IMR-90 (cell line): ENCODE results near the gene CLEC2B. TPM values are rescaled to one million over a fixed set of nuclear protein-coding genes. Genes with fewer than 3 reads are reported as not detected.

Source experiments
- ATAC-seq: fragments of 200-7000 bp; cut with Tn5 transposase; 2 replicates; pipeline ENCODE4 v1.9.1; 2020; ENCODE audit warnings: low read depth, mild to moderate bottlenecking, moderate library complexity
- BruUV-seq: library from RNA; stranded (reverse); fragments of 400-500 nt; replicated peaks from 2 replicates; lab custom pipeline; 2021; lab: Mats Ljungman, UMichigan
- CTCF ChIA-PET: fragments of 300-600 bp; formaldehyde crosslinking; extraction: SDS; loops from one replicate; lab custom pipeline; 2021; ENCODE audit warnings: antibody characterized with exemption; lab: Yijun Ruan, JAX
- POLR2A ChIA-PET: fragments of 300-600 bp; sonication (Branson Sonifier 250); formaldehyde crosslinking; loops from one replicate; lab custom pipeline; 2022; ENCODE audit warnings: antibody characterized with exemption; ENCODE audit not compliant: unreplicated experiment; lab: Charles Lee
- DNase-seq: peaks from one replicate; pipeline ENCODE4 v3.0.0; 2013
- H2AFZ ChIP-seq: replicated peaks from 2 replicates; pipeline ENCODE3; 2013; ENCODE audit warnings: low read length, mild to moderate bottlenecking; ENCODE audit not compliant: poor library complexity
- H2AK5ac ChIP-seq: 2 replicates; pipeline ENCODE4 v1.6.1; 2013; ENCODE audit warnings: low read depth, low read length, inconsistent platforms
- H2AK9ac ChIP-seq: replicated peaks from 2 replicates; pipeline ENCODE3; 2013; ENCODE audit warnings: mild to moderate bottlenecking, low read depth, low read length, moderate library complexity; ENCODE audit not compliant: poor library complexity
- H2BK120ac ChIP-seq: 2 replicates; pipeline ENCODE4 v1.6.1; 2013; ENCODE audit warnings: low read depth, low read length, inconsistent platforms
- H2BK15ac ChIP-seq: 3 replicates; pipeline ENCODE4 v1.6.1; 2013; ENCODE audit warnings: low read depth, low read length, inconsistent platforms
- H2BK20ac ChIP-seq: 2 replicates; pipeline ENCODE4 v1.6.1; 2013; ENCODE audit warnings: low read depth, mild to moderate bottlenecking, inconsistent platforms, low read length, moderate library complexity
- H2BK5ac ChIP-seq: 2 replicates; pipeline ENCODE4 v1.6.1; 2013; ENCODE audit warnings: mild to moderate bottlenecking, low read depth, low read length, inconsistent platforms; ENCODE audit not compliant: poor library complexity, severe bottlenecking
- H3K14ac ChIP-seq: replicated peaks from 2 replicates; pipeline ENCODE4 v1.6.1; 2013; ENCODE audit warnings: low read depth, low read length, inconsistent platforms
- H3K18ac ChIP-seq: 2 replicates; pipeline ENCODE4 v1.6.1; 2013; ENCODE audit warnings: low read depth, low read length, control low read depth
- H3K23ac ChIP-seq: 2 replicates; pipeline ENCODE4 v1.6.1; 2013; ENCODE audit warnings: low read depth, low read length, inconsistent platforms
- H3K27ac ChIP-seq: 2 replicates; pipeline ENCODE4 v1.5.1; 2013; ENCODE audit warnings: mild to moderate bottlenecking, control low read depth, low read length; ENCODE audit not compliant: insufficient read depth
- H3K27me3 ChIP-seq: 2 replicates; pipeline ENCODE4 v1.6.1; 2013; ENCODE audit warnings: low read length; ENCODE audit not compliant: control insufficient read depth, insufficient read depth
- H3K36me3 ChIP-seq: 2 replicates; pipeline ENCODE4 v1.6.1; 2013; ENCODE audit warnings: low read length, mixed read lengths; ENCODE audit not compliant: control insufficient read depth, insufficient read depth
- H3K4ac ChIP-seq: 2 replicates; pipeline ENCODE4 v1.6.1; 2013; ENCODE audit warnings: low read depth, low read length, inconsistent platforms
- H3K4me1 ChIP-seq: 2 replicates; pipeline ENCODE4 v1.6.1; 2013; ENCODE audit warnings: low read length, mixed read lengths; ENCODE audit not compliant: control insufficient read depth, insufficient read depth
- H3K4me2 ChIP-seq: 2 replicates; pipeline ENCODE4 v1.6.1; 2013; ENCODE audit warnings: low read depth, mild to moderate bottlenecking, control low read depth, low read length, moderate library complexity
- H3K4me3 ChIP-seq: 2 replicates; pipeline ENCODE4 v1.5.1; 2013; ENCODE audit warnings: low read depth, mild to moderate bottlenecking, control low read depth, low read length, moderate library complexity; ENCODE audit not compliant: insufficient read depth
- H3K56ac ChIP-seq: 2 replicates; pipeline ENCODE4 v1.6.1; 2013; ENCODE audit warnings: low read length, inconsistent platforms; ENCODE audit not compliant: insufficient read depth; ENCODE audit errors: extremely low read depth
- H3K79me1 ChIP-seq, 2 experiments: 2 replicates each; pipeline ENCODE4 v1.6.1; 2013; ENCODE audit warnings: low read length in 2 of 2, inconsistent platforms in 1 of 2, low read depth in 1 of 2
- H3K9ac ChIP-seq: 2 replicates; pipeline ENCODE4 v1.6.1; 2013; ENCODE audit warnings: low read depth, low read length, control low read depth
- H3K9me1 ChIP-seq: 2 replicates; pipeline ENCODE4 v1.6.1; 2013; ENCODE audit warnings: low read length, inconsistent platforms; ENCODE audit not compliant: insufficient read depth
- H3K9me3 ChIP-seq: 2 replicates; pipeline ENCODE4 v1.6.1; 2013; ENCODE audit warnings: low read length; ENCODE audit not compliant: control insufficient read depth, insufficient read depth
- H4K20me1 ChIP-seq: 2 replicates; pipeline ENCODE4 v1.6.1; 2013; ENCODE audit warnings: low read length, inconsistent platforms; ENCODE audit not compliant: insufficient read depth
- H4K5ac ChIP-seq: 2 replicates; pipeline ENCODE4 v1.6.1; 2013; ENCODE audit warnings: mild to moderate bottlenecking, low read depth, low read length, control low read depth
- H4K8ac ChIP-seq, 2 experiments: 2 replicates each; pipeline ENCODE4 v1.6.1; 2013; ENCODE audit warnings: low read depth in 2 of 2, low read length in 2 of 2, control low read depth in 1 of 2, inconsistent platforms in 1 of 2
- H4K91ac ChIP-seq: 2 replicates; pipeline ENCODE4 v1.6.1; 2013; ENCODE audit warnings: low read depth, low read length, inconsistent platforms; ENCODE audit not compliant: insufficient read depth
- BHLHE40 ChIP-seq: fragments of 150-350 bp; IDR thresholded peaks from 2 replicates; pipeline ENCODE4 v1.6.1; 2016; ENCODE audit warnings: mild to moderate bottlenecking, low read depth, low read length
- CHD1 ChIP-seq: IDR thresholded peaks from 2 replicates; pipeline ENCODE4 v1.6.1; 2012; ENCODE audit warnings: low read depth, low read length, improper control_type of control experiment
- FOS ChIP-seq: fragments of 150-350 bp; IDR thresholded peaks from 2 replicates; pipeline ENCODE4 v1.6.1; 2016; ENCODE audit warnings: low read depth, low read length
- MAZ ChIP-seq: IDR thresholded peaks from 2 replicates; pipeline ENCODE4 v1.6.1; 2012; ENCODE audit warnings: low read depth, mild to moderate bottlenecking, low read length, improper control_type of control experiment, moderate library complexity, borderline replicate concordance
- SMC3 ChIP-seq: fragments of 150-350 bp; IDR thresholded peaks from 2 replicates; pipeline ENCODE4 v1.6.1; 2016; ENCODE audit warnings: low read depth, mild to moderate bottlenecking, antibody characterized with exemption, low read length, moderate library complexity
- dilution Hi-C: fragments of 300-500 bp; cut with HindIII; formaldehyde crosslinking; loops from one replicate; pipeline ENCODE4 v1.14.3; 2018; ENCODE audit warnings: low sequenced_read_pairs; ENCODE audit not compliant: unreplicated experiment
- in situ Hi-C: fragments of 300-500 bp; cut with MboI; formaldehyde crosslinking; loops from 3 replicates; pipeline ENCODE4 v1.14.3; 2019; ENCODE audit warnings: low sequenced_read_pairs, inconsistent platforms, mixed read lengths
- intact Hi-C: fragments of 100-400 bp; cut with micrococcal nuclease; formaldehyde crosslinking; loops from 2 replicates; pipeline ENCODE4 v1.10.0; 2022
- polyA plus RNA-seq, 3 experiments: library from polyadenylated mRNA; depleted of rRNA; stranded (reverse); fragments of >200 nt; gene quantifications; 2 replicates each; pipeline ENCODE4 v1.2.3, GENCODE V29; 2012; ENCODE audit warnings: low replicate concordance in 1 of 3
- total RNA-seq: library from RNA; depleted of rRNA; stranded (reverse); fragments of >200 nt; gene quantifications from 2 replicates; pipeline ENCODE4 v1.2.3, GENCODE V29; 2012
- TF ChIP-seq, protein P1 (sequence below): fragments of 150-350 bp; IDR thresholded peaks from 2 replicates; pipeline ENCODE4 v1.6.1; 2016; ENCODE audit warnings: low read depth, mild to moderate bottlenecking, low read length, moderate library complexity, borderline replicate concordance
- TF ChIP-seq, protein P2 (sequence below): fragments of 150-350 bp; IDR thresholded peaks from 2 replicates; pipeline ENCODE4 v1.6.1; 2017; ENCODE audit warnings: mild to moderate bottlenecking, antibody characterized with exemption, low read length, low read depth

The CLEC2B gene
- total and polyA plus RNA-seq, 2 of the 4 experiments (the other 2 are of a cell fraction), result 0.18 to 0.31 TPM

DNA sequence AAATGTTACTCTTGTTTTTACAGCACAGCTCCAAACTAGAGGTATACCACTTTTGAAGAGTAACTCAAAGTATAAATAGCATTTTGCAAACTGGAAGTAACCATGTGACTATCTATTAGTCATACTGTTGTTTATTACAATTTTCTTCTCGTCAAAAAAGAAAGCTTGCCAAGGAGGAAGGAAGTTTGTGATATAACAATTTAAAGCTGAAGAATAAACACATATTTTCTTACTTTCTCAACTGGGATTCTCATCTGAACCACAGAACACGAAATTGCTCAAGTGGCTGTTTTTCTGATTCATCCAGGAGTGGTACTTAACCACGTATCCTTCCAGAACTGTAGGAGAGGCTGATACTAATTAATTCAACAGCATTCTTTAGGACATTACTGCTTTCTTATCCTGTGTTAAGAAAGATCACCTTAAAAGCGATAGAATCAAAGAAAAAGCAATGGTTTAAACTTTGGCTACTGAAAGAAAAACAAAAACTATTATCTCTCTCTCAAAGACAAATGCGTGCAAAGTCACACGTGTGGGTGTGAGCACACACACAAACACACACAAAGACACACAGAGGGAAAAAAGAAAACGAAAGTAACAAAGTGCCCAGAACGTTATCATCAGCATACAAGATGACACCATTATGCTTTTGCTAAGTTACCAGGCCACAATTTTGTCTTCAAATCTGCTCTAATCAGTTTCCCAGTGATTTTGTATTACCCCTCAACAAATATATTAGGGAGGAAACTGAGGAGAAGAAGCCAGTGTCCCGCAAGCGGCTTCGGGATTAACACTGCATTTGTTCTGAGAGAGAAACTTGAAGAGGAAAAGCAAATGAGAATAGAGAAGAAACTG, at the start of gene CLEC2B (continued):
- TF ChIP-seq FOS, result peak; percentile 61; the same call in 1 of the 2 replicates
- TF ChIP-seq BHLHE40, result no peak; the same call in 1 of the 2 replicates
- TF ChIP-seq SMC3, result no peak
- no peak for TF ChIP-seq MAZ
- TF ChIP-seq CHD1, result no peak

- no peak overlapping the region for H2AK9ac ChIP-seq
- H2AK5ac ChIP-seq, result no peak overlapping the region
- no peak overlapping the region for H4K5ac ChIP-seq
- H3K23ac ChIP-seq, result no peak overlapping the region
- no peak overlapping the region for H4K91ac ChIP-seq
- H3K9ac ChIP-seq, result no peak overlapping the region
- DNase-seq (no peak), ATAC-seq (no peak)
- no peak overlapping the region for H3K4me2 ChIP-seq
- H2BK15ac ChIP-seq, result no peak overlapping the region
- no peak overlapping the region for H2BK120ac ChIP-seq
- dilution Hi-C loops (no loop called here), in situ Hi-C loops (no loop called here), intact Hi-C loops (no loop called here)
- peaks cover 13% of the 10 kb centered on the region for H3K9me3 ChIP-seq
- H2BK20ac ChIP-seq, result no peak overlapping the region
- no peak overlapping the region for H3K18ac ChIP-seq
- no peak overlapping the region for H3K14ac ChIP-seq
- H3K4me3 ChIP-seq, result no peak overlapping the region
- TF ChIP-seq BHLHE40, result no peak
- TF ChIP-seq, protein P1, sequence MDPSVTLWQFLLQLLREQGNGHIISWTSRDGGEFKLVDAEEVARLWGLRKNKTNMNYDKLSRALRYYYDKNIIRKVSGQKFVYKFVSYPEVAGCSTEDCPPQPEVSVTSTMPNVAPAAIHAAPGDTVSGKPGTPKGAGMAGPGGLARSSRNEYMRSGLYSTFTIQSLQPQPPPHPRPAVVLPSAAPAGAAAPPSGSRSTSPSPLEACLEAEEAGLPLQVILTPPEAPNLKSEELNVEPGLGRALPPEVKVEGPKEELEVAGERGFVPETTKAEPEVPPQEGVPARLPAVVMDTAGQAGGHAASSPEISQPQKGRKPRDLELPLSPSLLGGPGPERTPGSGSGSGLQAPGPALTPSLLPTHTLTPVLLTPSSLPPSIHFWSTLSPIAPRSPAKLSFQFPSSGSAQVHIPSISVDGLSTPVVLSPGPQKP, result no peak
- TF ChIP-seq, protein P2, sequence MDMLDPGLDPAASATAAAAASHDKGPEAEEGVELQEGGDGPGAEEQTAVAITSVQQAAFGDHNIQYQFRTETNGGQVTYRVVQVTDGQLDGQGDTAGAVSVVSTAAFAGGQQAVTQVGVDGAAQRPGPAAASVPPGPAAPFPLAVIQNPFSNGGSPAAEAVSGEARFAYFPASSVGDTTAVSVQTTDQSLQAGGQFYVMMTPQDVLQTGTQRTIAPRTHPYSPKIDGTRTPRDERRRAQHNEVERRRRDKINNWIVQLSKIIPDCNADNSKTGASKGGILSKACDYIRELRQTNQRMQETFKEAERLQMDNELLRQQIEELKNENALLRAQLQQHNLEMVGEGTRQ, result no peak
- TF ChIP-seq SMC3, result no peak
- ChIA-PET CTCF (no interaction called here), POLR2A (no interaction called here)
- no peaks in the 10 kb centered on the region for H3K36me3 ChIP-seq
- no peak overlapping the region for H2AFZ ChIP-seq
- H3K56ac ChIP-seq, result no peak overlapping the region
- no peaks in the 10 kb centered on the region for H4K20me1 ChIP-seq
- no peak overlapping the region for H3K4ac ChIP-seq
- no peak overlapping the region for H2BK5ac ChIP-seq
- no peaks in the 10 kb centered on the region for H3K9me1 ChIP-seq
- no peaks in the 10 kb centered on the region for H3K4me1 ChIP-seq
- H3K27me3 ChIP-seq, result no peaks in the 10 kb centered on the region
- no peak overlapping the region for H4K8ac ChIP-seq
- H3K79me1 ChIP-seq, result no peaks in the 10 kb centered on the region
- BruUV-seq, result no TSS peak
- no peak overlapping the region for H3K27ac ChIP-seq
Observed at GRCh38 chr12:9911708-9912107, 42.6 kb upstream of the CLEC2B start.
